ENCODE measurements around the gene OR8U1.

DNA sequence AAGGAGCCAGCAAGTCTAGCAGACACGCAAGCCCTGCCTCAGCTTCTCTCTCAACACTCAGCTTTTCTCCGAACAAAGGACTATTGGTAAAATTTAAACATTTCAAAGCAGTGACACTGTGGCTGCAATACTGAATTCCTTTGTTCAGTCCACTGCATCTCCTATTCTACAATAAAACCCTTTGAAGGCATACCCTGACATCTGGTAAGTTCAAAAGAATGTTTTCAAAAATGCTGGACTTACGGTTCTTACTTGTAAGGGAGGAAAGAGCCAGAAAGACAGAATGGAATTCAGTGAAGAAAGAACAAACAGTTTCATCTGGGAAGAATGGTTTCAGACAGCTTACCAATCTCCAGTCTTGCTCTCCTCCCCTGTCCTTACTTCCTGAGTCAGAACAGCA lies 42.3 kb upstream of the OR8U1 start:
- no peak for TF ChIP-seq CTCF (IDR thresholded peaks at IDR 0.05)
- TF ChIP-seq TCF7L2 (IDR thresholded peaks at IDR 0.05; ENCODE audit: low read depth, low read length): no peak
- TF ChIP-seq POLR2AphosphoS5 (IDR thresholded peaks at IDR 0.05; ENCODE audit: low read depth, low read length): no peak
- TF ChIP-seq, protein P1, sequence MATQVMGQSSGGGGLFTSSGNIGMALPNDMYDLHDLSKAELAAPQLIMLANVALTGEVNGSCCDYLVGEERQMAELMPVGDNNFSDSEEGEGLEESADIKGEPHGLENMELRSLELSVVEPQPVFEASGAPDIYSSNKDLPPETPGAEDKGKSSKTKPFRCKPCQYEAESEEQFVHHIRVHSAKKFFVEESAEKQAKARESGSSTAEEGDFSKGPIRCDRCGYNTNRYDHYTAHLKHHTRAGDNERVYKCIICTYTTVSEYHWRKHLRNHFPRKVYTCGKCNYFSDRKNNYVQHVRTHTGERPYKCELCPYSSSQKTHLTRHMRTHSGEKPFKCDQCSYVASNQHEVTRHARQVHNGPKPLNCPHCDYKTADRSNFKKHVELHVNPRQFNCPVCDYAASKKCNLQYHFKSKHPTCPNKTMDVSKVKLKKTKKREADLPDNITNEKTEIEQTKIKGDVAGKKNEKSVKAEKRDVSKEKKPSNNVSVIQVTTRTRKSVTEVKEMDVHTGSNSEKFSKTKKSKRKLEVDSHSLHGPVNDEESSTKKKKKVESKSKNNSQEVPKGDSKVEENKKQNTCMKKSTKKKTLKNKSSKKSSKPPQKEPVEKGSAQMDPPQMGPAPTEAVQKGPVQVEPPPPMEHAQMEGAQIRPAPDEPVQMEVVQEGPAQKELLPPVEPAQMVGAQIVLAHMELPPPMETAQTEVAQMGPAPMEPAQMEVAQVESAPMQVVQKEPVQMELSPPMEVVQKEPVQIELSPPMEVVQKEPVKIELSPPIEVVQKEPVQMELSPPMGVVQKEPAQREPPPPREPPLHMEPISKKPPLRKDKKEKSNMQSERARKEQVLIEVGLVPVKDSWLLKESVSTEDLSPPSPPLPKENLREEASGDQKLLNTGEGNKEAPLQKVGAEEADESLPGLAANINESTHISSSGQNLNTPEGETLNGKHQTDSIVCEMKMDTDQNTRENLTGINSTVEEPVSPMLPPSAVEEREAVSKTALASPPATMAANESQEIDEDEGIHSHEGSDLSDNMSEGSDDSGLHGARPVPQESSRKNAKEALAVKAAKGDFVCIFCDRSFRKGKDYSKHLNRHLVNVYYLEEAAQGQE (IDR thresholded peaks at IDR 0.05; ENCODE audit: insufficient read depth in 1 of 2, low read depth in 2 of 2, low read length in 1 of 2): no peak
- no peak for TF ChIP-seq SIN3A (IDR thresholded peaks at IDR 0.05; ENCODE audit: borderline replicate concordance, insufficient read depth, low read depth, low read length)
